ENCODE measurements around the gene ANKRD17.
"Not testable (repeated sequence)": the region's sequence is repeated elsewhere in the genome, so short reads cannot be mapped to it uniquely, and the experiment has no call there.

Gene ANKRD17

DNA sequence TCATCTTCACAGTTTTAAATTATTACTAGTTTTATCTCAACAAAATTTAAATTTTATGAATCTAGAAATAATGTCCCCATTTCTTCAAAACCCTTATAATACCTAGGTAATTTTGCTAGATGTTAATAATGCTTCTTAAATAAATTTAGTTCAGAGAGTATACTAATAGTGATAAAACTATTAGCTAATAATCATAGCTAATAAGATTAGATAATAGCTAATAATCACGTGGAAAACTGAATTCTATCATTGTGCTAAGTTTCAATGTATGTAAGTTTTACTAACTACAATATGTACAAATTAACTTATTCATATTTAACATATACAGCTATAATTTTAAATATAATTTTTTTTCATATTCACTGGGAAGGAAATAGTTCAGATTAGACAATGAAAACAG lies 10.2 kb downstream of the ANKRD17 start:
- no peak for DNase-seq (ENCODE audit: low read depth in 2 of 2)

DNA sequence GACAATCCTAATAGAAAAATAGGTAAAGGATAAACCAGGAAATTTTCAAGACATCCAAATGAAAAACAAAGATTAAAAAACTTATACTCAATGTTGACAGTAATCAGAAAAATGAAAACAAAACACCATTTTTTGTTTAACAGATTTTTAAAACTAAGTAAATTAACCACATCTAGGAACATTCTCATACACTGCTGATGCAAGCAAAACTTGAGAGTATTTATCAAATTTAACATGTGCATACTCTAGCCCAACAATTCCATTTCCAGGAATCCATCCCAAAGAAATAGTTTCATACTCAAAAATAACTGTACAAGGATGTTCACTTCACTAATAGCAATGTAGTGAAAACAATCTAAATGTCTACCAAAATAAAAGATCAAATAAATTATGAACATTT lies 11.5 kb downstream of the ANKRD17 start:
- no peak for DNase-seq (ENCODE audit: low read depth in 2 of 2)

DNA sequence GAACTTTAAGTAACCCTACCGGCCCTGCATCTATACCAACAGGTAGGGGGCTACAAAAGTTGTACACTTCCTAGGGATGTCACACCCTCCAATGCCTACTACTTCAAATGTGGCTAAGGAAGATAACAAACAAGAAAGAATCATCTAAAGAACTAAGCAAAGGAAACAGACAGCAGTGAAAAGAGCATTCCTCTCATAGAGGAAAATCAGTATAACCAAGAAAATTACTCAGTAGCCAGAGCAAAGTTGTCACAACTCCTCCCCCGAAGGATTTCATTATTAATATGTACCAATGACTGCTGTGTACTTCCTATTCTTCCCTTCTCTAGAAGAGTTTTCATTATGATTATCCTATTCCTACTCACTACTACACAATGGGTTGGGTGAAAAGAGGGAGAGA lies 12.6 kb downstream of the ANKRD17 start:
- DNase-seq (ENCODE audit: low read depth in 2 of 2): no peak

DNA sequence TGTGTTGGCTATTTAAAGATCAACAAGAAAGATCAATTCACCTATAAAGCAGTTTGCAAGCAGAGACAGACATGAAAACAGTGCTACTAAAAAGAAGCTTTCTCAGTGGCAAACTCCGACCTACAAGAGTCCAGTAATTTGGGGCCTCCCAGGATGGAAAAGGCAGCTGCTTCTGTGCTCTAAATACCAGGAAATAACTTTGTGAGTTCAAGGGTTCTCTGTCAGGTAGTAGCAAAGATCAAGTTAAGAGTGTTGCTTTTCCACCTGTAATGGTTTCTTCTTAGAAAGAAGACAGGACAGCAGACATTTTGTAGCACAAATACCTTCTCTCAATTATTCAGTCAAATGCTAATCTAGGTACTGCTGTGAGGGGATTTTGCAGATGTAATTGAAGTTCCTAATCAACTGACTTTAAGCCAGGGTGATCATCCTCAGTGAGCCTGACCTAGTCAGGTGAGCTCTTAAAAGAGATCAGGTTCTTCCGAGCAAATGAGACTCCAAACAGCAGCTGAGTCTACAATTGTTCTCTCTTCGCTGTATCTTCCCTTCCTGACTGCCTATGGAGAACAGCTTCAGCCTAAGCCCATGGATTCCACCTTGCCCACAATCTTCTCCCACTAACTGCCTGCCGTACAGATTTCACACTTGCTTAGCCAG lies 13.5 kb downstream of the ANKRD17 start:
- no peak for DNase-seq (ENCODE audit: low read depth in 2 of 2)

DNA sequence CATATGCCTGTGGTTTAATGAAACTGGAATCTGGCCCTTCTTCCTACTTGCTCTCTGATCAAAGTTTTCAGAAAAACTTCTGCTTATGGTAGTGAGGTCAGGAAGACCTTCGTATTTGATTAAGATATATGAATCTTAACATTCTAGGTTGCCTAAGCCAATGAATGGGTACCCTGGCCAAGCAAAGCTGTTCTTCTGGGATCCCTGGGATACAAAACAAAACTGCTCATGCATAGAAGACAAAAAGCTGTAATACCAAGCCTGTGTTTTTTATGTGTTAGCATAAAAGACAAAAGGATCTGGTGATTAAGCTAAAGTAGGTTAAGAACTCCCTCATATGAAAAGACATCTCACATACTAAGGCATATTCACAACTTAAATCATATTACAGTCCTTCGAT lies 21.6 kb downstream of the ANKRD17 start:
- no peak for DNase-seq (ENCODE audit: low read depth in 2 of 2)

DNA sequence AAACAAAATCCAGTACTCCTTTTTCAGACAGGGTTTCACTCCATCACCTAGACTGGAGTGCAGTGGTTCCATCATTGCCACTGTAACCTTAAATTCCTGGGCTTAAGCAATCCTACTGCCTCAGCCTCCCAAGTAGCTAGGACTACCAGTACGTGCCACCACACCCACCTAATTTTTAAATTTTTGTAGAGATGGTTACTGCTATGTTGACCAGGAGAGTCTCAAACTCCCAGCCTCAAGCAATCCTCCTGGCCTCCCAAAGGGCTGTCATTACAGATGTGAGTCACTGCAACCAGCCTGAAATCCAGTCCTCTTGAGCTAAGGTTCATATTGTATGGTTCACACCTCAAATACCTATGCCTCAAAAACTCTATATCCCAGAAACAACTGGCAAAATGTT lies 22.4 kb downstream of the ANKRD17 start:
- DNase-seq (ENCODE audit: low read depth in 2 of 2): no peak

DNA sequence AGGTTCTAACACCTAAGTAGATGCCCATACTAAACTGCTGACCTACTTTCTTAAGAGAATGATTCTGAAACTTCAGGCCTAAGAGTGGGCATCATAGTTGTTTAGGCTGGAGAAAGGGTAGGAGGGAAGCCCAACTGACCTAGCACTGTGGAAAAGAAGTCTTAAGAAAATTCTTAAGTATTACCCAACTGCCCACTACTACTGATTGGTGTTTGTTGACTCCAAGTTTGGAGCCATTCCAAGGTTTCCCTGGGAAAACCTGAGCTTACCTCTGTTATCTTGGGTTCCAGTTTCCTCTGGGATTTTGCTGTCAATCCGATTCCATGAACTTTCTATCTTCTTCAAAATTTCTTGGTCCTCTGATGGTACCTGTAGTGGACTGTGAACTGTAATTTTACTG lies 23.9 kb downstream of the ANKRD17 start:
- no peak for DNase-seq (ENCODE audit: low read depth in 2 of 2)

DNA sequence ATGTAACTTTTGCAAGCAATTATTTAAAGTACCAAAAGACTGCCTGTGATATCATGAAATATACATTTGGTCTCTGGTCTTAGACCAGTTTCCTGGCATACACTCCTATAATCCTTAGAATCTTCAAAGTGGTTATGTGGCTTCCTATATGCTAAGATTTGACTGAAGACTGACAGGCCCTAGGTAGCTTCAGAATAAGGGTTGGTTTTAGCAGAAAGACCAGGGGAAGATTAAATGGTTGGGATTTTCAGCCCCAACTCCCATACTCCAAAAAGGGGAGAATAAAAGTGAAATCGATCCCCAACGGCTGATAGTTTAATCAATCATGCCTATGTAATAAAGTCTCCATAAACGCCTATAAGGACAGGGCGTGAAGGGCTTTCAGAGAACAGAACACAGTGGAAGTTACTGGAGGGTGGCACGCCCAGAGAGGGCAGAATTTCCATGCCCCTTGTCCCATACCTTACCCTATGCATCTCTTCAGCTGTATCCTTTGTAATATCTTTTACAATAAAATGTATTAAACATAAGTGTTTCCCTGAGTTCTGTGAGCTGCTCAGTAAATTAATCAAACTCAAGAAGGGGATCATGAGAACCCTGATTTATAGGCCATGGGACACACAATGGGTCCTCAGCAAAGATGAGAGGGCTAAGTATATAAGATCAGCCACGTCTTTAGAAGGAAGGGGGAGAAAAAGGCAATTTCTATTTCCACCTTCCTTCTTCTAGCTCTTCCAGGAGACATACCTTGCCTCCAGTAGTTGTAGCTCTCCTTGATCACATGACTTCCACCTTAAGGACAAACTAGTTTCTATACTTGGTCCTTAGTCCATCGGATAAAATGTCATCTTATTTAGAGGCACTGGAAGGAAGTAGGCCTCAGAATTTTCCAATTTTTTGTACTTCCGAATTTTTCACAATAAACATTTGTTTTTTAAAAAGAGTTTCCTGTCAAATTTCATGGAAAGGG lies 26.8 kb downstream of the ANKRD17 start:
- no peak for DNase-seq (ENCODE audit: low read depth in 2 of 2)

DNA sequence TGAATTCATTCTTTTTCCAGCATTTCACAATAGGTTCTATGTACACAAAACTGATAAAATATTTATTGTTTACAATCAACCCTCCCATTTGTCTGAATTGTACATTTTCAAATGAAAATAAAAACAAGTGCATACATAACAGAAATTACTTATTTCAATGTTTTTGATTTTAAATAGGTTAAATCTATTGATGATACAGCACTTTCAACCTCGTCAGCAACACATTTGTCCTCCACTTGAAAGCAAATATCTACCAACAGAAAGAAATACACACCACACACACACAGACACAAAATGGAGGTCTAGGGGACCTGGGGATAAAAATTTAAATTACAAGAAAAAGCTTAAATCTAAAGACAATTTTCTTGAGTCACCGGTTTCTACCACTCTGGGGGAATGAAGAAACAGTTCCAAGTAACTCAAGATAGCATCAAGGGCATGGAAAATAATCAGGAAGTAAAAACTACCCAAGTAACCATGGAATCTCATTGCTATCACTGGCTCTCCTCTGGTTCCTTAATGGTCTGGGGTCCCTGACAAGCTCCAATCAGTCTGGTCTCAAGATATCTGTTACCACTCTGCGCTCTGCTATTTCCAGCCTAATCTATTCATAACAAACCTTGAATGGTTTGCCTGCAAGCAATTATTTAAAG lies 27.6 kb downstream of the ANKRD17 start:
- DNase-seq (ENCODE audit: low read depth in 2 of 2): no peak

DNA sequence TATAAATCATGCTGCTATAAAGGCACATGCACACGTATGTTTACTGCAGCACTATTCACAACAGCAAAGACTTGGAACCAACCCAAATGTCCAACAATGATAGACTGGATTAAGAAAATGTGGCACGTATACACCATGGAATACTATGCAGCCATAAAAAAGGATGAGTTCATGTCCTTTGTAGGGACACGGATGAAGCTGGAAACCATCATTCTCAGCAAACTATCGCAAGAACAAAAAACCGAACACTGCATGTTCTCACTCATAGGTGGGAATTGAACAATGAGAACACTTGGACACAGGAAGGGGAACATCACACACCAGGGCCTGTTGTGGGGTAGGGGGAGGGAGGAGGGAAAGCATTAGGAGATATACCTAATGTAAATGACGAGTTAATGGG lies 29.8 kb downstream of the ANKRD17 start:
- DNase-seq (ENCODE audit: low read depth in 2 of 2): not testable (repeated sequence)

DNA sequence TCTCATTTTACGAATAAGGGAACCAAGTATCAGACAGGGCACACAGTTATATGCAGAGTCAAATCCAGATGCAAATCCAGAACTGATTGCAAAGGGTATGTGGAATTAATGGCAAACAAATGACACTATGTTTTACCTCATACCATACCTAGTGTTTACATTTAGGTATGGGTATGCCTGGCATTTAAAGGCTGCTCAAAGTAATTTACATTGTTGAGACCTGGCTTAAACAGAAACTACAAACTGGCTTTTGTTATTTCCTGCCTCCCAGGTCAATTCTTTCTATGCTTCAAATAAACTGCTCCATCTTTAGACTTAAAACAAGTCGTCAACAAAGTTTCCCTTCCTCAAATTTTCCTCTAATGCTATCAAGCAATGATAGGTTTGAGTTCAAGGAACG lies 33.7 kb downstream of the ANKRD17 start:
- DNase-seq (ENCODE audit: low read depth in 2 of 2): no peak

DNA sequence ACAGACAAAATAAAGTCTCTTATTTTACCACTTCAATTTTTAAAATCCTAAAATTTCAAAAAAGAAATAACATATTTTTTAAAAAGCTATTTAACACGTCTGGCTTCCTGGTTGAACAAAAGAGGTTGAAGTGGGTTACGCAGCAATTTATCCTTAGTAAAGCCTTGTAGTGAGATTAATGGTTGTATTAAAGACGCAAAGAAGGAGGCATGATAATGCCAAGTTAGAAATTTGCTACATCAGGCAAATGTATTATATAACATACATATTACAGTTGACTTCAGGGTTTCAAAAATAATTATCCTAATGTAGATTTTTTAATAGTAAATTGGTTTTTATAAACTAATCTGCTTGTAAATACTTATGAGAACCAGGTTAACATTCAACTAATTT lies 35.3 kb downstream of the ANKRD17 start:
- DNase-seq (ENCODE audit: low read depth in 2 of 2): no peak

DNA sequence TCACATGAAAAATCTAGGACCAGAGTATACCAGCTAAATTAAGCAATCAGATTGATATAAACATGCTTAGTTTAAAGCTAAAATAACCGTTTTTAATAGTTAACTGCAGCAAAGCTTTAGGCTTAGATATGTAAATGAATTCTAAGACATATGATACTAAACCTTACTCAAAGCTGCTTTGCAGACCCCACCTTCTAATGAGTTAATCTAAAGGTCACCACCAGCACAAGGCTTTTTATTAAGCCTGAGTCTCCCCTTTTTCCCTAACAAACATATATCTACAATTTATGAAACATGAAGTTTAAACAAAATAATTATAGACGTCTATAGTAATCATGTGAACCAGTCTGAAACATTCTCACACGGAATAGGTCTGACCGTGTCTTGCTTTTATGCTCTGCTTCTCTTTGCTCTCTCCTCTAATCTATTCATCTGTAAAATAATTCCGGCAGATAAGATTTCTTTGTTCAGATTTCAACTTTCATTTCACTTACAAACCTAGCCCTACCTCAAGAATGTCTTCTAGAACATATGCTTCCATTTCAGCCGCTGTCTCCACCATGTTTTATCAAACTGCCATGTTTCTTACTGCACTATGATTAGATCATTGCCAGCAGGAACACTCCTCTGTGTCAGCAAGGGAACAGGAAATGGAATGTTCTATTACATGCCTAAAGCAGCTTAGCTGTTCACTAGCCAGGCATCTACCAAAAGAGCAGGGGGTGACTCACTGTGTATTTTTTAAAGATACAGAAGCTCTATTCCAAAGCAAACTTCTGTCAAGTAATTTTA lies 35.9 kb downstream of the ANKRD17 start:
- DNase-seq (ENCODE audit: low read depth in 2 of 2): peak; percentile 82 to 84

DNA sequence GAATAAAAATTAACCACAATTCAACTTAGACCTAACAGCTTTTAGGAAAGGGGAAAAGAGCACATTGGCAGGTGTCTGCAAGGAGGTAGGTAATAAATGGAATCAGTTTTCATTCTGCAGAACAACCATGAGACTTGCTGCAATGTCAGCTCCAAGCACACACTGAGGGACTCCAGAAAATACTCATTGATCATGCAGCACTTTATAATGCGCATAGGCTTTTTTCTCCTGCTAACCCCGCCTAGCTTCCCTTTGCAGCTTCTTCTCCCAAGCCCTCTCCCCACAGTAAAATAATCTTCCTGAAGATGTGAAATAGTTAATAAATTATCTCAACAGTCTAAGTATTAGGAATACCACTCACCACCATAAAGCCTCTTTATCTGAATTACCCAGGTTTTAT lies 36.9 kb downstream of the ANKRD17 start:
- DNase-seq (ENCODE audit: low read depth in 2 of 2): no peak

DNA sequence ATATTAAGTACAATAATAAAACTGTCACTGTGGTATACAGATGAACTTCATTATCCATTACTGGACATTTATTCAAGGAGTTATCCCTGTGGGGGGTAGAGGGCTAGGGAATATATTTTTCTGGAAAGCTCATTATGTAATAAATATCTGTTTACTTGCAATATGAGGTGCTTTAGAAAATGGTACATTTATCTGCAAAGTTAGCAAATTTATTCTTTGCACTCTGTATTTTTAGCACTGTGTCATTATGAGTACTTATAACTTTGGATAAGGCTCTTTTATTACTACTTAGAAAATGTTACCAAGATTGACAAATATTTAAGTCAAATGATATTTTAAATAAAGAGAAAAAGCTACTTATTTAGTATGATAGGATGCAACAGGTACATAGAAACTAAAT lies 37.8 kb downstream of the ANKRD17 start:
- no peak for DNase-seq (ENCODE audit: low read depth in 2 of 2)

DNA sequence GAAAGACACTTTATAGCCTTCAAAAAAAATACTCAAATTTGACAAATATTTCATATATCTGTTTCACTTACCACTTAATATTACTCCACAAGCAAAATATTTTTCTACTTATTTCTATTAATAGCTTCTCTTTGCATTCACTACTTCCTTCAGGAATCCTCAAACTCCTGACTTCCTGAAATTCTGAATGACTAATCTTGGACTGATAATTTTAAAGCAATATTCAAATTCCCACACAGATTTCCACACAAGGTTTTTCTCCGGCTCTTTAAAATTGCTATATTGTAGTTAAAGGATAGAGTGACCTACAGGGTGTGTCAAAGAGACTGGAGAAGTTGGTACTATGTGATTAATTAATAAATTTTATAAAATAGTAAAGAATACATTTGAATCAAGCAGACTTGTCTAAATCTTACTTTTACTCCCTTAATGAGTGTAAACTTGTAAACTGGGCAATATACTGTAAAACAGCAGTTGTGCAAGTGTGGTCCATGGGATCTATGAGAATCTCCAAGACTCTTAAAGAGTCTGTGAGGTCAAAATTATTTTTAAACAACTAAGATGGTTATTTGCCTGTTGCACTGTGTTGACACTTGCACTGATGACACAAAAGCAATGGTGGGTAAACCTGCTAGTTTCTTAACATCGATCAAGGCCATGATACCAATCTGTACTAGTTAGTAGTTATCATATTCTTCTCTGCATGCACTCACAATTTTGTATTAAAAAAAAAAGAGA lies 44.5 kb downstream of the ANKRD17 start:
- peak in 1 of 2 experiments; percentile 16 for DNase-seq (ENCODE audit: low read depth in 2 of 2)

DNA sequence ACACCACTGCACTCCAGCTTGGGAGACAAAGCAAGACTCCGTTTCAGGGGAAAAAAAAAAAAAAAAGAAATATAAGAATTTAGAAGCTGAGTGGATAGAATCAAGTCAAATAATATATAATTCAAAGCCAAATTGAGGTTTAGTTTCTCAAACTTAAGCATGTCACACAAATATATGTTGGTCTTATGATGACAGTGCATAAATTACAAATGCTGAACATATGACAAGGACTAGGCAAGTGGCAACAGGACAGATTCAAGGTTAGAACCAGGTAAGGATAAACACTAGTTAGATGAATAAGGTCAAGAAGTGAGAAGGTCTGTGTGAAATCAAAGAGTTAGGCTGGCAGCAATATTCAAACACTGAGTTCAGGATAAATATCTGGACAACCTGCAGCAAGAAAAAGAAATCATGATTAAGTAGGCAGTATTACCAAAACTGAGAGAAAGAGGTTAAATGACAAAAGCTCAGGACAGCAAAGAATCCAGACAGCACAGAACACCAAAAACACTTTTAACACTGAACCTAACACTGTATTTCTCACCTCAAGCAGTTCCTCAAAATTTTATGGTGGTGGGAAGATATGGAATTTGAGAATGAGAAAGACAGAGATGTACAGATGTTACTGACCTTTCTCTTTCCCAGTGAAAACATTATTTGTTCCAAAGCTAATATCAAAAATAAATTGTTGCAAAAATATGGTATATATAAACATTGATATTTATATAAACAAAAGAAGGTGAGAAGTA lies 45.4 kb downstream of the ANKRD17 start:
- no peak for DNase-seq (ENCODE audit: low read depth in 2 of 2)

DNA sequence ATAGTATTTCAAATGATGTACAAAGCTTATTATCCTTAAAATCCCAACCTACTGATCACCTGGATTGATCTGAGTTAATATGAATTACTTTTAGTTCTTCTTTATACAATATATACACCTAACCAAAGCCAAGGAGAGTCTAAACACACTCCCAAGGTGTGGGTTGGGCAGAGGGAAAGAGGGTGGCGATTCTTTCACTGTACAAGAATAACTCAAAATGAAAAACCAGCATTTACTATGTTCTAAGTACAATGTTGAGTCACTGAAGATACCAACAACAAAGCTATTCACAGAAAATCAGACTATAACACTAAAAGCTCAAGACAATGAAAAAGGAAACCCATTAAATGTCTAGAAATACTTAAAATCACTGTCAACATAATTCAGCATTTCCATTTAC lies 46.6 kb downstream of the ANKRD17 start:
- DNase-seq (ENCODE audit: low read depth in 2 of 2): no peak

DNA sequence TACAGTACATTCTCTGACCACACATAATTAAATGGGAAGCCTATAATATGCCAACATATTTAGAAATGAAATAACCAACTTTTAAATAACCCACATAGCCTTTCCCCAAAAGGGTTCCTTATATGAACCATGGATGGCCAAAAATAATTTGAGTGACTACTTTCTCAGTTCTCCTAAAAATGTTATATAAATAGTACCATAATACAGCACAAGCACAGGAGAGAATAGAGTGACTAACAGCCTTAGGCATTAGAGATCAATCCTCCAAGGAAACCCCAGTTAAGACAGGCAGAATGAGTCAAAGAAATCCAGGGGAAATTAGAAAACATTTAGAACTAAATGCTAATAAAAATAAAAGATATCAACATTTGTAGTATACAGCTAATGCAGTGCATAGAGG lies 50.2 kb downstream of the ANKRD17 start:
- DNase-seq (ENCODE audit: low read depth in 2 of 2): peak; percentile 33 to 35

DNA sequence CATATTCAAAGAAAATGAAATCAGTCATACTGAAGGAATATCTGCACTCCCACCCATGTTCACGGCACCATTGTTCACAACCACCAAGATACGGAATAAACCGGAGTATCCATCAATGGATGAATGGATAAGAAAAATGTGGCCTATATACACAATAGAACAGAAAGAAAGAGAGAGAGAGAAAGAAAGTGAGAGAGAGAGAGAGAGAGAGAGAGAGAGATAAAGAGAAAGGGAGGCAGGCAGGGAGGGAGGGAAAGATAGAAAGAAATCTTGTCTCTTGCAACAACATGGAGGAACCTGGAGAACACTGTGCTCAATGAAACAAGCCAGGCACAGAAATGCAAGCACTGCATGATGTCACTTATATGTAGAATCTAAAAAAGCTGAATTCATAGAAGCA lies 52.4 kb downstream of the ANKRD17 start:
- no peak for DNase-seq (ENCODE audit: low read depth in 2 of 2)
